Fibroblast of the aortic adventitia (primary cell): Measurements from ENCODE around the gene EIF2A. TPM values are rescaled to one million over a fixed set of nuclear protein-coding genes. Genes with fewer than 3 reads are reported as not detected.

ENCODE experiments used
- DNase-seq: peaks from one replicate; pipeline ENCODE4 v3.0.0-alpha.2; 2010; ENCODE audit warnings: low read depth
- H3K4me3 ChIP-seq: 2 replicates; pipeline ENCODE4 v1.5.1; 2011; ENCODE audit warnings: low read depth, mild to moderate bottlenecking, control low read depth, low read length, moderate library complexity
- CTCF ChIP-seq: IDR thresholded peaks from 2 replicates; pipeline ENCODE4 v1.5.1; 2011; ENCODE audit warnings: mild to moderate bottlenecking, low read length, control low read depth, inconsistent platforms; ENCODE audit not compliant: insufficient read depth
- total RNA-seq: library from RNA; depleted of rRNA; stranded (reverse); fragments of >200 nt; gene quantifications from 2 replicates; pipeline ENCODE4 v1.2.3, GENCODE V29; 2012; ENCODE audit warnings: low replicate concordance

EIF2A gene
- total RNA-seq, 1 donor: 166 TPM

- DNase-seq: no peak
- H3K4me3 ChIP-seq: no peak overlapping the region
- TF ChIP-seq CTCF: no peak
These were observed 59.5 kb downstream of the EIF2A start for GRCh38 chr3:150605998-150606641.

DNA sequence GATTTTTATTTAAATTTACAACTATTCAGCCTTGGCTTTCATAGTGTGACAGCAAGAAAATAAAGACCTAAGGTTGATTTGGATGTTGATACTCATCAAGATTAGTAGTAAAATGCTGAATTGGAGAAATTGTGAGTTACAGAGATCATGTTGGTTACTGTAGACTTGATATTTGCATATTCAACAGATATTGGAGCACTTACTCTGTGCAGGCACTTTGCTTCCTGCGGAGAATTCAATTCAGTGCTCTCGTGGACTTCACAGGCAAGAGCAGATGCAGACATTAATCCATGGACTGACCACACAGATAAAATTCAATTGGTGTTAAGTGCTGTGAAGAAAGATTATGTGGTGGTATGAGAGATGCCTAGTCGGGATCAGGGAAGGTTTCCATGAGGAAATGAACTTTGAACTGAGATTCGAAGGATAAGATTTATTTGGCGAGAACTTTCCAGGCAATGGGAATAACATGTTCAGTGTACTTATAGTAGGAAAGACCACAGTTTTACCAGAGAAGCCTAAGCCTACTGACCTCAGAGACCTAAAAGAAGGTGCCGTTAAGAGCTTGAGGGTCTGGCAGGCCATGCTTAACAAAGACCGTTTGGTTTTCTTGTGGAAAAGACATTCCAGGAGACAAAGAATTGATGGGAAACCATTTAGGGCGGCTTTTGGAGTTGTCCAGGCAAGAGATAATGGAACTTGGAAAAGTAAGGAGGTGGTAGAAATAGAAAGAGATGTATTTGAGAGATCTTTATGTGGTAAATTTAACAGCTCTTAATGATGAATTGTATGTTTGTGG lies 60.9 kb downstream of the EIF2A start:
- H3K4me3 ChIP-seq: no peak overlapping the region
- TF ChIP-seq CTCF: no peak
- no peak for DNase-seq

DNA sequence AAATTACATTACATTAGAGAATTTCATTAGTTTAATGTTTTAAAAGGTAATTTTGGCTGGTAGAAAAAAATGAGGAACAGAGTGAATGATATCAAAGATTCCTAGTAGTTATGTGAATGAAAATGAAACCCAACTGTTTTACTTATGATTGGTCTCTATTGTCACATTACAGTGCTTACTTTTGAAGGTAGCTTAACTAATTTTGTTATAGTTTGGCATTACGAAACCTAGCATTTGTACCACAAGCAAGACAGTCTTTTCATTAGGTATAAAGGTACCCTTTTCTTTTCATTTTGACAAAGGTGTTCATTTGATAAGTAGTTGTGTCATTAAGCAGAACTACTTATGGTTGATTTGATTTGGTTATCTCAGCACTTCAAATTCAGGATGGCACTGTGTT lies 63.4 kb downstream of the EIF2A start:
- no peak overlapping the region for H3K4me3 ChIP-seq
- DNase-seq: no peak
- no peak for TF ChIP-seq CTCF

GRCh38 chr3:150610785-150611184 lies 64.2 kb downstream of the EIF2A start:
- no peak overlapping the region for H3K4me3 ChIP-seq
- no peak for TF ChIP-seq CTCF
- DNase-seq: peak; percentile 25

DNA sequence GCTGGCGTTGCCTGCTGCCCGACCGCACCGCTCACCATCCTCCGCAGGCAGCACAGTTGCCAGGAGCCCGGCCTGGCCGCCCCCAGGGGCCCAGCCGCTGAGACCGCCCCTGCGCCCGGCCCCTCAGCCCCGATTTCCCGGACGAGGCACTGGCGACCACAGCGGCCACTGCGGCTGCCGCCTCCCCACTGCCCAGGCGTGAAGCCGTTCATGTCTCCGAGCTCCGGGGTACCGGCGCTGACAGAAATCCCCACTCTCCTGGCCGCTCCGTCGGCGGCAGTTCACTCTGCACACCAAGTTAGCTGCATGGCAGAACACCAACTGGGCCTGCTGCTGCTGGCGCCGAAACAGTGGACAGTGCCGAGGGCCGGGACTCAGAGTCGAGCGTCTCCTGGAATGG lies 65.1 kb downstream of the EIF2A start:
- H3K4me3 ChIP-seq: no peak overlapping the region
- TF ChIP-seq CTCF: no peak
- DNase-seq: no peak

DNA sequence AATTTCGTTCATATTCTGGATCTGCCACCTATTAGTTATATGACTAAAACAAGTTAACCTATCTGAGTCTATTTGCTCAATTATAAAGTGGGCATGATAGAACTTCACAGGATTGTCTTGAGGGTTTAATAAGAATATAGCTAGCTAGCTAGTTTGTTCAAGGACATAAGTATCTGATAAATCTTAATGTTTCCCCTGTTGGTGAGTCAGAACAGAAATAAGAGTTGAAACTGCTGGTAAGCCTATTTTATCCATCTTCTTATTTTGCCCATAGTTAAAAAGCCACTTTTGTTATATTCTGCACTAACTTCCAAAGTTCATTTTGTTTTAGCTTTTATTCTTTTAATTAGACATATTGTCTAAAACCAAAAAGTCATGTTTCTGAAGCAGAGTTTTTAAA lies 65.9 kb downstream of the EIF2A start:
- no peak overlapping the region for H3K4me3 ChIP-seq
- TF ChIP-seq CTCF: no peak
- DNase-seq: no peak
